22Rv1 (cell line): Measurements from ENCODE around the gene NFYC.

ENCODE experiments used
- ZFX ChIP-seq: fragments of 450-650 bp; IDR thresholded peaks from 2 replicates; pipeline ENCODE4 v1.6.1; 2017; ENCODE audit warnings: antibody characterized with exemption, borderline replicate concordance
- TF ChIP-seq, protein P1 (sequence below): fragments of 450-650 bp; IDR thresholded peaks from 2 replicates; pipeline ENCODE4 v1.5.1; 2017; ENCODE audit warnings: mild to moderate bottlenecking

DNA sequence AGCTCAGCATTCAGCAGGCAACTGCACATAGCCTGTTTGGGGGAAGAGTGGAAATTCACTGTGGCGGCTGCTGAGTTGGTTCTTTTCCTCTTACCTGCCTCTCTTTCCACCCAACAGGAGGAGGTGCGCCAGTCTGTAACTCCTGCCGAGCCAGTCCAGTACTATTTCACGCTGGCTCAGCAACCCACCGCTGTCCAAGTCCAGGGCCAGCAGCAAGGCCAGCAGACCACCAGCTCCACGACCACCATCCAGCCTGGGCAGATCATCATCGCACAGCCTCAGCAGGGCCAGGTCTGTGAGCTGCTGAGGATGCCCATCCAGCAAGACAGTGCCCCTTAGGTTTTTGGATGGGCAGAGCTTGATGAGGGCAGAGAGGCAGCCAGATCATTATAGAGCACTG lies 66.5 kb downstream of the NFYC start:
- TF ChIP-seq, protein P1, sequence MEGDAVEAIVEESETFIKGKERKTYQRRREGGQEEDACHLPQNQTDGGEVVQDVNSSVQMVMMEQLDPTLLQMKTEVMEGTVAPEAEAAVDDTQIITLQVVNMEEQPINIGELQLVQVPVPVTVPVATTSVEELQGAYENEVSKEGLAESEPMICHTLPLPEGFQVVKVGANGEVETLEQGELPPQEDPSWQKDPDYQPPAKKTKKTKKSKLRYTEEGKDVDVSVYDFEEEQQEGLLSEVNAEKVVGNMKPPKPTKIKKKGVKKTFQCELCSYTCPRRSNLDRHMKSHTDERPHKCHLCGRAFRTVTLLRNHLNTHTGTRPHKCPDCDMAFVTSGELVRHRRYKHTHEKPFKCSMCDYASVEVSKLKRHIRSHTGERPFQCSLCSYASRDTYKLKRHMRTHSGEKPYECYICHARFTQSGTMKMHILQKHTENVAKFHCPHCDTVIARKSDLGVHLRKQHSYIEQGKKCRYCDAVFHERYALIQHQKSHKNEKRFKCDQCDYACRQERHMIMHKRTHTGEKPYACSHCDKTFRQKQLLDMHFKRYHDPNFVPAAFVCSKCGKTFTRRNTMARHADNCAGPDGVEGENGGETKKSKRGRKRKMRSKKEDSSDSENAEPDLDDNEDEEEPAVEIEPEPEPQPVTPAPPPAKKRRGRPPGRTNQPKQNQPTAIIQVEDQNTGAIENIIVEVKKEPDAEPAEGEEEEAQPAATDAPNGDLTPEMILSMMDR = no peak
- no peak for TF ChIP-seq ZFX
